MCF 10A (cell line): ENCODE data around the gene HCRT. TPM values are rescaled to one million over a fixed set of nuclear protein-coding genes. Genes with fewer than 3 reads are reported as not detected.

Source experiments
- BruUV-seq: library from RNA; stranded (reverse); fragments of 400-500 nt; replicated peaks from 2 replicates; lab custom pipeline; 2021; lab: Mats Ljungman, UMichigan
- CTCF ChIA-PET: fragments of 300-600 bp; sonication (Branson Sonifier 250); formaldehyde crosslinking; extraction: SDS; loops from one replicate; lab custom pipeline; 2021; ENCODE audit warnings: antibody characterized with exemption, inconsistent platforms; lab: Yijun Ruan, JAX
- POLR2A ChIA-PET: fragments of 300-600, 350-650 bp; sonication (Branson Sonifier 250); formaldehyde crosslinking; extraction: SDS; loops from one replicate; lab custom pipeline; 2020; ENCODE audit warnings: antibody characterized with exemption, inconsistent platforms; lab: Yijun Ruan, JAX
- DNase-seq: peaks from one replicate; pipeline ENCODE4 v3.0.0-alpha.2; 2018; ENCODE audit not compliant: unreplicated experiment
- H3K27ac Mint-ChIP-seq: one replicate; pipeline ENCODE4 v1.8.0; 2022; ENCODE audit warnings: mild to moderate bottlenecking, low read depth, mixed read lengths; ENCODE audit not compliant: unreplicated experiment
- H3K27me3 Mint-ChIP-seq: one replicate; pipeline ENCODE4 v1.8.0; 2022; ENCODE audit warnings: mixed read lengths; ENCODE audit not compliant: insufficient read depth, unreplicated experiment
- H3K36me3 Mint-ChIP-seq: one replicate; pipeline ENCODE4 v1.8.0; 2022; ENCODE audit warnings: mild to moderate bottlenecking, moderate library complexity, mixed read lengths; ENCODE audit not compliant: insufficient read depth, unreplicated experiment
- H3K4me1 Mint-ChIP-seq: one replicate; pipeline ENCODE4 v1.8.0; 2022; ENCODE audit warnings: mixed read lengths; ENCODE audit not compliant: insufficient read depth, unreplicated experiment
- H3K4me3 Mint-ChIP-seq: one replicate; pipeline ENCODE4 v1.8.0; 2022; ENCODE audit warnings: mild to moderate bottlenecking, moderate library complexity, mixed read lengths; ENCODE audit not compliant: unreplicated experiment
- H3K9me3 Mint-ChIP-seq: one replicate; pipeline ENCODE4 v1.8.0; 2022; ENCODE audit warnings: mixed read lengths; ENCODE audit not compliant: unreplicated experiment
- intact Hi-C: fragments of 100-400 bp; cut with micrococcal nuclease; formaldehyde crosslinking; loops from 2 replicates; pipeline ENCODE4 v1.14.1; 2022
- total RNA-seq: library from RNA; stranded (reverse); gene quantifications from 2 replicates; pipeline ENCODE4 v1.2.3, GENCODE V29; 2022
- TF ChIP-seq, protein P1 (sequence below): fragments of 200-600 bp; IDR thresholded peaks from one replicate; pipeline ENCODE4 v1.8.0; 2022; ENCODE audit warnings: antibody characterized with exemption, mild to moderate bottlenecking; ENCODE audit not compliant: unreplicated experiment

Gene HCRT
- total RNA-seq, 1 experiment from 2014 or later: not detected

DNA sequence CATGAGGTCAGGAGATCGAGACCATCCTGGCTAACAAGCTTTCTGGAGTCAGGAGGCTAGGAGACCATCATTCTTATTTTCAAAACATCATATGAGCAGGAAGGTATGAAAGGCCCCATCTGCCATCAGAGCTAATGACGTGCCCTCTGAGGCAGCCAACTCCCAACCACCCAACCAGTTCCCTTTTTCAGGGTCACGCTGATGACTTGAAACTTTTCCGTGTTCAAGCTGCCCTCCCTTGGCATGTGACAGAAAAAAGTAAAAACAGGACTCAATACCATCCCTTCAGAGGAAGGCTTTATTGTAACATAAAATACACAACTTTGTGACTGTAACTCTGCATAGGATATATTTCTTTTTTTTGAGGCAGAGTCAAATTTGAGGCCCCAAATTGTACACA, 13.6 kb upstream of the HCRT start:
- H3K36me3 Mint-ChIP-seq: peaks cover 24% of the 10 kb centered on the region
- CTCF ChIA-PET: interaction anchor here (0.6 to 0.7 kb wide), 2 partner anchors 14 to 1669 kb away, joined by 3 read pairs; no protein-coding TSS in a partner anchor
- no peaks in the 10 kb centered on the region for H3K9me3 Mint-ChIP-seq
- peaks cover 8% of the 10 kb centered on the region for H3K4me1 Mint-ChIP-seq
- intact Hi-C loops: no loop called here
- H3K27ac Mint-ChIP-seq: no peak overlapping the region
- POLR2A ChIA-PET: no interaction called here
- no TSS peak for BruUV-seq
- TF ChIP-seq, protein P1, sequence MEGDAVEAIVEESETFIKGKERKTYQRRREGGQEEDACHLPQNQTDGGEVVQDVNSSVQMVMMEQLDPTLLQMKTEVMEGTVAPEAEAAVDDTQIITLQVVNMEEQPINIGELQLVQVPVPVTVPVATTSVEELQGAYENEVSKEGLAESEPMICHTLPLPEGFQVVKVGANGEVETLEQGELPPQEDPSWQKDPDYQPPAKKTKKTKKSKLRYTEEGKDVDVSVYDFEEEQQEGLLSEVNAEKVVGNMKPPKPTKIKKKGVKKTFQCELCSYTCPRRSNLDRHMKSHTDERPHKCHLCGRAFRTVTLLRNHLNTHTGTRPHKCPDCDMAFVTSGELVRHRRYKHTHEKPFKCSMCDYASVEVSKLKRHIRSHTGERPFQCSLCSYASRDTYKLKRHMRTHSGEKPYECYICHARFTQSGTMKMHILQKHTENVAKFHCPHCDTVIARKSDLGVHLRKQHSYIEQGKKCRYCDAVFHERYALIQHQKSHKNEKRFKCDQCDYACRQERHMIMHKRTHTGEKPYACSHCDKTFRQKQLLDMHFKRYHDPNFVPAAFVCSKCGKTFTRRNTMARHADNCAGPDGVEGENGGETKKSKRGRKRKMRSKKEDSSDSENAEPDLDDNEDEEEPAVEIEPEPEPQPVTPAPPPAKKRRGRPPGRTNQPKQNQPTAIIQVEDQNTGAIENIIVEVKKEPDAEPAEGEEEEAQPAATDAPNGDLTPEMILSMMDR: no peak
- no peaks in the 10 kb centered on the region for H3K27me3 Mint-ChIP-seq
- H3K4me3 Mint-ChIP-seq: no peak overlapping the region
- DNase-seq: no peak

DNA sequence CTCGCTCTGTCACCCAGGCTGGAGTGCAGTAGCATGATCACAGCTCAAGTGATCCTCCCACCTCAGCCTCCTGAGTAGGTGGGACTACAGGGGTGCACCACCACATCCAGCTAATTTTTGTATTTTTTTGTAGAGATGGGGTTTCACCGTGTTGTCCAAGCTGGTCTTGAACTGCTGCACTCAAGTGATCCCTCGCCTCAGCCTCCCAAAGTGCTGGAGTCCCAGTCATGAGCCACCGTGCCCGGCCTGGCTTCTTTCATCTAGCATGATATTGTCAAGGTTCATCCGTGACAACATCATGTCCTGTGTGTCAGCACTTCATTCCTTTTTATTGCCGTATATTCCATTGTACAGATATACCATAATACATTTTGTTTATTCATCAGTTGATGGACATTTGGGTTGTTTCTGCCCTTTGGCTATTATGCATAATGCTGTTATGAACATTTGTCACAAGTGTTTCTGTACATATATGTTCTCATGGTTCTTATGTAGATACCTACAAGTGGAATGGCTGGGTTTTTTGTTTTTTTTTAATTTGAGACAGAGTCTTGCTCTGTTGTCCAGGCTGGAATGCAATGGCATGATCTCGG, 12.4 kb upstream of the HCRT start:
- CTCF ChIA-PET: no interaction called here
- BruUV-seq: no TSS peak
- peaks cover 19% of the 10 kb centered on the region for H3K36me3 Mint-ChIP-seq

DNA sequence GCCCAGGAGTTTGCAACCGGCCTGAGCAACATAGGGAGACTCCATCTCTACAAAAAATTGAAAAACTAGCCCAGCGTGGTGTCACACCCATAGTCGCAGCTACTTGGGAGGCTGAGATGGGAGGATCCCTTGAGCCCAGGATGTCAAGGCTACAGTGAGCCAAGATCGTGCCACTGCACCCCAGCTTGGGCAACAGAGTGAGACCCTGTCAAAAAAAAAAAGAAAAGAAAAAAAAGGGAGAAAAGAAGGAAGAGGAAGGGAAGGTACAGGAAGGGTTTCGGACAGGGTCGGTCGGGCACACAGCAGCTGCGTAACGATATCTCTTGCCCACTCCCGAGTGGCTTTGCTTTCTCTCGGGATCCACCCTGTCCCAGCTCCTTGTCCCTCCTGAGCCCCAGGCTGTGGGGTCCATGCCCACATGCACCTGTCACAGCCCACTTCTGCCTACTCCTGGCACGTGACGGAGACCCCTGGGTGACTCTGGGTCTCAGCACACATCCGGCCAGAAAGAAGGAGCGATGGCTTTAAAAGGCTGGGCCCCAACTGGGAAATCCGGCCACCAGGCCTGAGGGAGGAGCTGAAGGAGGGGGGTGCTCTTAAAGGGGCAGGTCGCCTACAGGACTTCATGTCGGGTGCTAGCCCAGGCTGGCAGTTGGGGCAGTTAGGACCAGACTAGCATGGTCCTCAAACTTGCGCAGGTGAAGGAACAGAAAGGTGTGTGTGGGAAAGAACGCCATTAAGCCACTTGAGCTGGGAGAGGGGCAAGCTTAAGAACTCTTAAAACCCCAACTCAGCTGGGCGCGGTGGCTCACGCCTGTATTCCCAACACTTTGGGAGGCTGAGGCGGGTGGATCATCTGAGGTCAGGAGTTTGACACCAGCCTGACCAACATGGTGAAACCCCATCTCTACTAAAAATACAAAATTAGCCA, 9.0 kb upstream of the HCRT start, which contains the start of gene GHDC:
TSS of gene GHDC (minus strand) at position 526 of the 931 bp plus-strand sequence. CDS start 913 bp downstream, outside the sequence.
- POLR2A ChIA-PET: interaction anchor here (0.6 to 1.6 kb wide), 10 partner anchors 12 to 708 kb away, joined by 3 to 11 read pairs (median 4); partner anchors contain the start of genes KAT2A and STAT5B
- CTCF ChIA-PET: interaction anchor here (0.6 to 0.9 kb wide), 4 partner anchors 10 to 731 kb away, joined by 3 to 4 read pairs (median 3); no protein-coding TSS in a partner anchor
- peaks cover 15% of the 10 kb centered on the region for H3K4me1 Mint-ChIP-seq
- peak; percentile 82 for DNase-seq
- intact Hi-C loops: no loop called here
- BruUV-seq: no TSS peak
- H3K36me3 Mint-ChIP-seq: peaks cover 6% of the 10 kb centered on the region
- H3K27me3 Mint-ChIP-seq: no peaks in the 10 kb centered on the region
- peak within 1 kb of the TSS; percentile 92 for H3K4me3 Mint-ChIP-seq
- H3K27ac Mint-ChIP-seq: peak within 1 kb of the TSS; percentile 79
- TF ChIP-seq, protein P1: no peak
- no peaks in the 10 kb centered on the region for H3K9me3 Mint-ChIP-seq

More for the DNA sequence above, 12.4 kb upstream of the HCRT start:
- Mint-ChIP-seq H3K27me3 (no peaks in the 10 kb centered on the region), H3K4me1 (peaks cover 15% of the 10 kb centered on the region), H3K9me3 (no peaks in the 10 kb centered on the region), H3K27ac (no peak overlapping the region), H3K4me3 (no peak overlapping the region)
- TF ChIP-seq, protein P1: no peak
- POLR2A ChIA-PET: no interaction called here
- intact Hi-C loops: no loop called here
- DNase-seq: no peak
